Stomach (tissue), 4 donors: ENCODE results near the gene SLC7A5.

Source experiments
- CTCF ChIP-seq, 7 experiments: fragments of 450-650 bp in 4 of 7; fragments of 200-600 bp in 3 of 7; sonication (generic) in 3 of 7; IDR thresholded peaks; one replicate each; pipeline ENCODE4 v1.5.1; 2016 to 2019; ENCODE audit warnings: antibody characterized with exemption in 7 of 7, control low read depth in 2 of 7, mild to moderate bottlenecking in 1 of 7
- EP300 ChIP-seq: sonication (generic); formaldehyde crosslinking; IDR thresholded peaks from one replicate; pipeline ENCODE4 v1.6.1; 2017; ENCODE audit warnings: antibody characterized with exemption
- POLR2A ChIP-seq, 4 donors: fragments of 450-650 bp; IDR thresholded peaks; one replicate each; pipeline ENCODE4 v1.6.1; 2016; ENCODE audit warnings: antibody characterized with exemption in 4 of 4, control low read depth in 2 of 4, mild to moderate bottlenecking in 1 of 4, moderate library complexity in 1 of 4
- POLR2AphosphoS5 ChIP-seq, 3 donors: sonication (generic); formaldehyde crosslinking; IDR thresholded peaks; one replicate each; pipeline ENCODE4 v1.6.1; 2016; ENCODE audit warnings: antibody characterized with exemption in 3 of 3

GRCh38 chr16:87780385-87780989 lies 88.8 kb downstream of the SLC7A5 start:
- TF ChIP-seq CTCF (IDR thresholded peaks at IDR 0.05) (no peak), POLR2A (IDR thresholded peaks at IDR 0.05) (no peak), POLR2AphosphoS5 (IDR thresholded peaks at IDR 0.05) (no peak), EP300 (no peak)
